ENCODE results near the gene BORCS5.

BORCS5 gene

DNA sequence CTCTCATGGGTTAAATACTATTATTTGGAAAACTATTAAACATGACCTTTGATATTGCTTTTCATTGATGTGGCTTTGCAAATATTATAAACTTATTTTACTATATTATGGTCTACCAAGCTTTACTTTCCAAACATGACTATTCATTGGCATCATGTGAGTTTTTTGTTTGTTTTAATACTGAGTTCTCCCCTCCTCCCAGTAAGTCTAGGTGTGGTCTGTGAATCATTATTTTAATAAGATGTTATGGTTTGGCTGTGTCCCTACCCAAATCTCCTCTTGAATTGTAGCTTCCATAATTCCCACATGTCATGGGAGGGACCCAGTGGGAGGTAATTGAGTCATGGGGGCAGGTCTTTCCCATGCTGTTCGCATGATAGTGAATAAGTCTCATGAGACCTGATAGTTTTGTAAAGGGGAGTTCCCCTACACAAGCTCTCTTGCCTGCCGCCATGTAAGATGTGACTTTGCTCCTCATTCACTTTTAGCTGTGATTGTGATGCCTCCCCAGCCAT lies 80.0 kb downstream of the BORCS5 start:
- no peak for DNase-seq

- DNase-seq: no peak
These were observed 82.8 kb downstream of the BORCS5 start for GRCh38 chr12:12439636-12440035.

- no peak for DNase-seq
These were observed 84.0 kb downstream of the BORCS5 start for GRCh38 chr12:12440784-12441428.

DNA sequence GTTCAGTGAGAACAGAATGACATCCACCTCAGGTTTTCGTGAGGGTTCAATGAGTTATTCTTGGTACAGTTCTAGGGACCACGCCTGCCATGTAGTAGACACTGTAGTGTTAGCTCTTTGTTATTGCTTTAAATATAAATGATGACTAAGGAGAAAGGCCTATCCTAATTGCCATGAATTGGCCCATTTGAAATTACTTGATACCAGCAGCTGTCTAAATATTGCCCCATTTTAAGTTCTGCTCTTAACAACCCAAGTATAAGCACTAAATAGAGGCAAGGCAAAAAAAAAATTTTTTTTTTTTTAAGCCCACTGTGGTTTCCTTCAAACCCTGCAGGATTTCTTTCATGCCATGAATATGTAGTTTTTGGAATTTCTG lies 84.5 kb downstream of the BORCS5 start:
- no peak for DNase-seq

GRCh38 chr12:12441843-12442461 lies 85.1 kb downstream of the BORCS5 start:
- no peak for DNase-seq

GRCh38 chr12:12442548-12443071 lies 85.7 kb downstream of the BORCS5 start:
- DNase-seq: no peak

DNA sequence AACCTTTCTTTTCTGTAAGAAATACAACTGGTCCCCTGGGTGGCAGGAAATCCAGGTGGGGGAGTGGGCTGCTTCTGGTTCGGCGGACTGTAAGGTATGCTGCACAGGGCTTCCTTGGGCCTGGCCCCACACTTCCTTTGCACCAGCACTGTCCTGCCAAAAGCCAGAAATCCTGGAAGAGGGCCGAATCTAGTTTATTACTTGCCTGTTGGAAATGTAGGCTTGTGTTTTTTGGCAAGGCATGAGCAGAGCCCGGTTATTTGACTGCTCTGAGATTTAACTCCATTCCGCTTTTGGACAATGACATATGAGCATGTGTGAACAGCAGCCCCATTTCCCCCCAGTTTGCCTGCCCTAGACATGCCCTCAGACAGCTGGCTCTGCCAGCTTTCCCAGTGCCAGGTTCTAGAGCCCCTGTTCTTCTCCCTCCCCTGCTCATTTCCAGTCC lies 86.6 kb downstream of the BORCS5 start:
- DNase-seq: no peak

- no peak for DNase-seq
These were observed 88.4 kb downstream of the BORCS5 start for GRCh38 chr12:12445165-12445881.

- DNase-seq: no peak
These were observed 89.0 kb downstream of the BORCS5 start for GRCh38 chr12:12445882-12446181.

DNA sequence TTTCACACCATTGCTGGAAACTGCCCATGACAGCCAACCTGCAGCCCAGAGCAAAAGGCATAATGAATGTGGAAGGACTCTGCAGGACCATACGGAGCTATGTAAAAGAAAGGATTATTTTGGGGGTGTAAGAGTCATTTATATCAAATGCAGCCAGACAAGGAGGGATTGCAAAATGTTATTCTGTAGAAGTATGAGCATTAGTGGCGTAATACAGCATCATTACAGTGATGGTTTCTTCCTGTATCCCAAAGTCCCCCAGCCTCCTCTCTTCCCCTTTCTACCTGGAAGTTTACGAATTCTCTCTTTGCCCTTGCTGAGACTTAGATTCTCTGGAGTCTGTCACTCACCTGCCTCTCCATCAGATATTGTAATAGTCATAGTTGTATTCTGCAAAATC lies 89.9 kb downstream of the BORCS5 start:
- DNase-seq: no peak

- DNase-seq: no peak
These were observed 90.4 kb downstream of the BORCS5 start for GRCh38 chr12:12447236-12447635.

DNA sequence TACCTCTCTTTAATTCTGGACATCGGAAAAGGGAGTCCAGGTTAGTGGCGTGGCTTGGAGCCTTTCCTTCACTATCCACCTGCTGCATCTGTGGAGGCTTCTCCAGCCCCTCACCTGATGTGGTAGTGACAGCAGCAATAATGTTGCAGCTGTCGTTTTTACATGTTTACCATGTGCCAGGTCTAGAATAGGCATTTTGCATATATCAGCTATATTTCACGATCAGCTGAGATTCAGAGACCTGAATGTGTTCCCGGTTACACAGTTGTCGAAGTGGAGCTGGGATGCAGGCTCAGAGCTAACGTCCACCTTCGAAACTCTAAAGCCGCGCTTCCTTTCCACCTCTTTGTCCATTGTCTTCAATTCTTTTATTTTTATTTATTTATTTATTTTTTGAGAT lies 91.0 kb downstream of the BORCS5 start:
- no peak for DNase-seq

DNA sequence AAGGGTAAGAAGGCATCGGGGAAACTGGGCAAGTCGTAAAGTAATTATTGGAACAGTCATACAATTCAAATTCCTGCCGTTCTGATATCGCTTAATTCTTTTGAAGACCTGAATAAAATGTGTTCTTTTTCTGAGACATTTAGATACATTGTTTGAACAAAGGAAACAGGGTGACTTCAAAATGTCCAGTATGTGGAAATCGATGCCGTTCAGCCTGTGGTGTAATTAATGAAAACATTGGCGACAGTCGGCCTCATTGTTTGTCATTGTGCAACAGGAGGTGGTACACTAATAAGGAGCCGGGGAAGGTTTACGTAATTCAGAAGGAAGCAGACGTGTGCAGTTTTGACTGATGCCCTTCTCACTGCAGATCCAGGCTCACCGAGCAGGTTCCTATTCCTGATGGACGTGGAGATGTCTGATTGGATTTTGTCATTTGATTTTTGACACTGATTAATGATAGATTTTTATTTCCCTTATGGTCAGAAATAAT lies 92.7 kb downstream of the BORCS5 start:
- no peak for DNase-seq

DNA sequence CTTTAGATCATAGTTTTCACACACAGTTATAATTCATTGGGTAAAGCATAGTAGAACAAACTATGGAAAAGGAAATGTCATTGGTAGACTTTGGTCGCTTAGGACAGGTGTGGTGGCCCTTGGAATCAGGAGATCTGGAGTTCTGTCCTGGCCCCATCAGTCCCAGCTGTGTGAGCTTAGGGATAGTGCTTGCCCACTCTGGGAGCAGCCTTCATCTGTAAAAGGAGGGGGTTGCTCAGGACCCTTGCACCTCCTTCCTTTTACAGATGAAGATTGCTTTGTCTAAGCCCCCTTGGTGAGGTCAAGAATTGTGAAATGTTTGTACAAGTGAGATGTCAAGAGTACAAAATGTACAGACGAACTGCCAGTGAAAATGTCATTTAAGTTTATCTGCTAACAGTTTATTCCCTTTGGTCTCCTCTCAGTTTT lies 93.2 kb downstream of the BORCS5 start:
- DNase-seq: no peak

DNA sequence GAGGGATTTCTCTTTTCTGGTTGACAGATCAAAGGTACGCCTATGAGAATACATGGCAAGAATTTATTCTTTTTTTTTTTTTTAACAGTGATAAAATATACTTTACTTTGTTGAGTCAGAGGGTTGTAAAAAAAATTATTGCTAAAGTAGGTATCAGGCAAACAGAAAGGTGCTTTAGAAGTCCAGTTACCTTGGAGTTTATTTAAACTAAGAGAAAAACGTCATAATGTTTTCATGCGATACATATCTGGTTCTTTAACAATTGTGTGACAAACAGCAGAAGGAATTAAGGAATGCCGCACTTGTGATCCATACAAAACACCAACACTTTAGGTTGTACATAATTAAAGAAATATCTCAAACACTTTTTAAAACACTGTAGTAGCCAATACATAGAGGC lies 94.2 kb downstream of the BORCS5 start:
- no peak for DNase-seq

- DNase-seq: no peak
These were observed 95.5 kb downstream of the BORCS5 start for GRCh38 chr12:12452326-12452902.

DNA sequence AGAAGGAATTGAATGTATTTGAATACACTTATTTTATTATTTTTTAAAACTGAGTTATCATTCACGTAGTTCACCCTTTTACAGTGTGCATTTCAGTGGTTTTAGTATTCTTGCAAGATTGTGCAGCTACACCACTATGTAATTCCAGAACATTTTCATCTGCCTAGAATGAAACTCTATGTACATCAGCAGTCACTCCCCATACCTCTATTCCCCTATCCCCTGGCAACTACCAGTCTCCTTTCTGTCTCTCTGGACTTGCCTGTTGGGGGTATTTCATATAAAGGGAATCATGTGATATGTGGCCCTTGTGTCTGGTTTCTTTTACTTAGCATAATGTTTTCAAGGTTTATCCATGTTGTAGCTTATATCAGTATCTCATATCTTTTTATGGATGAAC lies 96.8 kb downstream of the BORCS5 start:
- no peak for DNase-seq

DNA sequence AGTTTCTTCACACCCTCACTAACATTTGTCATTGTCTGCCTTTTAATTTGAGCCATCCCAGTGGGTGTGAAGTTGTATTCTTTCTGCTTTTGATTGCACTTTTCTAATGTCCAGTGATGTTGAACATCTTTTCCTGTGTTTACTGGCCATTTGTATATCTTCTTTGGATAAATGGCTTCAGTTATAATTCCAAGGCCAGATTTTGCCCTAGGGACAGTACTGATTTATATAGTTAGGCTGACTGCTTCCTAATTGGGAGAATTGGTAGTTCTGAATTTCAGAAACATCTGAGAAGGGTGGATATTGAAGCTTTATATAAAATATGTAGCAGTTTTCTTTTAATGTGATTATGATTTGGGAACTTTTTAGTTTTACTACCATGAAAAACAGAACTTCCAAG lies 97.4 kb downstream of the BORCS5 start:
- DNase-seq: no peak

- DNase-seq: no peak
These were observed 99.8 kb downstream of the BORCS5 start for GRCh38 chr12:12456637-12457036.

DNA sequence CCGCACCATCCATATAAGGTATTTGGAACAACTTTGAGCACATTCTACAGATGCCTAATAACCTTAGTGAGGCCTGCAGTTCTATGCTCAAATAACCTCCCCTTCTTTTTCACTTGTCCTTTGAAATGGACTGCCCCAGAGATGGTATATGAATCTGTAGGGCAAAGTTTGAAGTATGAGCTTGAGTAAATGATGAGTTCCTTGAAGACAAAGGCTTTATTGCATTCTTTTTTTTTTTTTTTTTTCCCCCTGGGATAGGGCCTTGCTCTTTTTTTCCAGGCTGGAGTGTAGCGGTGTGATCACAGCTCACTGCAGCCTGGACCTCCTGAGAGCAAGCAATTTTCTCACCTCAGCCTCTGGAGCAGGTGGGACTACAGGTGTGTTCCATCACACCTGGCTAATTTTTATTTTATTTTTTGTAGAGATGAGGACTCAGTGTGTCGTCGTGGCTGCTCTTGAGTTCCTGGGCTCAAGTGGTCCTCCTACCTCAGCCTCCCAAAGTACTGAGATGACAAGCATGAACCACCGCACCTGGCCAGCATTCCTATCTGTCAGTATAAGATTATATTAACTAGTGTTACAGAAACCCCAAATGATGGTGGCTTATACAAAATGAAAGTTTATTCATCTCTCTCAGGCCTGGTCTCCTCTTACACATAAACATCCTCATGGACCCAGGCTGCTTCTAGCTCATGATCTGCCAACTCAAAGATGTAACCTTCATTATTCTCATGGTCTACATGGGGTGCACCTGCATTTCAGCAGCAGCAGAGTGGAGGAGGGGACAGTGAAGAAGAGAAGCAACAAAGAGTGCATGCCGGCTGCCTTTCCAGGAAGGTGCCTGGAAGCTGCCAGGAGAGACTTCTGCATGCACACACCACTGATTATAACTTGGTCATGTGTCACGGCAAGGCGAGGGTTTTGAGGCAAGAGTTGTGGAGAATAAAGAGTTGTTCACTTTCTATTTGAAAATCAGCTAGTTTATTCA lies 104.4 kb downstream of the BORCS5 start:
- DNase-seq: no peak

GRCh38 chr12:12461923-12462315 lies 105.0 kb downstream of the BORCS5 start:
- no peak for DNase-seq

DNA sequence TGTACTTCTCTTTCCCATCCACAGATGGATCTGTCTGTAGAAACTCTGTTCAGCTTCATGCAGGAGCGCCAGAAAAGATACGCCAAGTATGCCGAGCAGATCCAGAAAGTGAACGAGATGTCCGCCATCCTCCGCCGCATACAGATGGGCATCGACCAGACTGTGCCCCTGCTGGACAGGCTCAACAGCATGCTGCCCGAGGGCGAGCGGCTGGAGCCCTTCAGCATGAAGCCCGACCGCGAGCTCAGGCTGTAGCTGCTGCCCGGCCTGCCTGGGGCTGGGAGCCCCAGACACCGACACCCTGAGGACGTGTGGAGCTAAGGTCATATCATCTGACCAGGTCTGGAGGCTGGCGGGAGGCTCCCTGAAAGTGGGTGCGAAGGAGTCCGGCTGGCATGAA lies 108.6 kb downstream of the BORCS5 start:
- no peak for DNase-seq

Measured in activated gamma-delta T cell (primary cell).